ENCODE data around the gene MYH6.
"Not testable (repeated sequence)": the region's sequence is repeated elsewhere in the genome, so short reads cannot be mapped to it uniquely, and the experiment has no call there.

Gene MYH6

DNA sequence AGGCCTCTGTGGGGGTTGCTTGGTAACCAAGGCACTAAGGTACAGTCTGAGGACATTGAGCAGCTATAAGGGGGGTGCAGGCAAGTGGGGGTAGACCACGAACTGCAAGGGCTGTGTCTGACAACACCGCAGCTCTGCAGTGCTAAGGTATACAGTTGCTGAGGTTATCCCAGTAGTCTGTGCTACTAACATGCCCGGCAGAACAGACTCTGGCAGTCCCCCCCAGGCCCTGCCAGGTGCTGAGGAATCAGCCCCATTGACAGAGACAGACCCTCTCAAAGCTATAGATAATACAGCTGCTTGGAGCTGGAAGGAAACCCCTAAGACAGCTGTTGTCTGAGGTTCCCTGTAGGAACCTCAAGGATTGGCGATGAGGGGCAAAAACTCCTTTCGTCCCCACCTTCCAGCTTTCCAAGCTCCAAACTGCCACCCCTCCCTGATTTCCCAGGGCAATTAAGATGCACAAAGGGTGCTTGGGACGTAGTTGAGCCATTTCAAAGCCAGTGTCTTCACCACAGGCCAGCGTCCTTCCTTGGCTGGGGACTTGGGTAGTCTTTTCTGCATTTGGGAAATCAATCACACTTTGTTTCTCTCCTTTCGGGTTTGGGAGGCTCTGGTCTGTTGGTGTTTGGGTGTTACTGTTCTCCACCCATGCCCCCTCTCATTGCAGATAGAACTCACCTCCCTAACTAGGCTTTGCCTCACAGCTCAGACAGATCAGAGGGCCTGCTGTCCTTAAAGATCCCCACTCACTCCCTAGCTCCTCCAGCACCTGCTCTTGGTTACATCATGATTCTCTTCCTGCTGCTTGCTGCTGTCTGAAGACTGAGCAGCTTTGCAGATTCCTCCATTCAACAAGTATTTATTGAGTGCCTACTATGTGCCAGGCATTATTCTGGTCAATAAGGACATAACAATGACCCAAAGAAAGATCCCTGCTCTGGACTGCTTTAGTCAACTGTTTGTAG, 29.3 kb upstream of the MYH6 start:
- H3K4me3 ChIP-seq (ENCODE audit: low read length), result no peak overlapping the region
- DNase-seq (ENCODE audit: low read depth, low spot score), result no peak

DNA sequence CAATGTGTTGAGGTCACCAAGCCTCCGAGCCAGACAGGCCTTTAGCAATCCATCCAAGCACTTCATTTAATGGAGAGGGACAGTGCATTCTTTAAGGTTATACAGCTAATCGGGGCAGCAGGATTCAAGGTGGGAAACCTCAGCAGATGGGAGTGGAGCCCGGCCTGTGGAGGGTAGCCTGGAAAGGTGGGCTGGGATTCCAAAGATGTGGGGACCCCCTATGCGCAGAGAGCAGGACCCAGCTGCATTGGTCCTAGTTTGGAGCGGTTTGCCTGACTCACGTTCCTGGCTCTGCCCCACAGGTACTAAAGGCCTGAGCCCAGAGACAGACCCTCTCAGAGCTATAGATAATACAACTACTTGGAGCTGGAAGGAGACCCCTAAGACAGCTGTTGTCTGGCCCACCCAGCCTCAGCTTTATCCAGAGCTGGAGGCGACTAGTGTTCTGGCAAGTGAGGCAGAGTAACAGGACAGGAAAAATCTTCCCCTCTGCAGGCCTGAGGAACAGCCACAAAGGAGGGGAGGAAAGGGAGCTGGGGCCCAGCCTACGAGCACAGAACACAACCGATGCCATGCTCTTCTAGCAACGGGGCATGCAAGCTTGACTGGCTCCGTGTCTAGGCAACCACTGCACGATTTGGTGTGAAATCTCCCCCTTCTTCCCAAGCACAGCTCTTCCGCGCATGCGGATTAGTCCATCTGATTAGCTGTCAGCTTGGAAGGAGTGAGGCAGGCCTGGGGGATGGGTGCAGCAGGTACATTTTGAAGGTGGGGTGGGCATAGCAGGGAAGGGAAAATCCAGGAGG, 28.5 kb upstream of the MYH6 start:
- DNase-seq (ENCODE audit: low read depth, low spot score), result no peak
- no peak overlapping the region for H3K4me3 ChIP-seq (ENCODE audit: low read length)

DNA sequence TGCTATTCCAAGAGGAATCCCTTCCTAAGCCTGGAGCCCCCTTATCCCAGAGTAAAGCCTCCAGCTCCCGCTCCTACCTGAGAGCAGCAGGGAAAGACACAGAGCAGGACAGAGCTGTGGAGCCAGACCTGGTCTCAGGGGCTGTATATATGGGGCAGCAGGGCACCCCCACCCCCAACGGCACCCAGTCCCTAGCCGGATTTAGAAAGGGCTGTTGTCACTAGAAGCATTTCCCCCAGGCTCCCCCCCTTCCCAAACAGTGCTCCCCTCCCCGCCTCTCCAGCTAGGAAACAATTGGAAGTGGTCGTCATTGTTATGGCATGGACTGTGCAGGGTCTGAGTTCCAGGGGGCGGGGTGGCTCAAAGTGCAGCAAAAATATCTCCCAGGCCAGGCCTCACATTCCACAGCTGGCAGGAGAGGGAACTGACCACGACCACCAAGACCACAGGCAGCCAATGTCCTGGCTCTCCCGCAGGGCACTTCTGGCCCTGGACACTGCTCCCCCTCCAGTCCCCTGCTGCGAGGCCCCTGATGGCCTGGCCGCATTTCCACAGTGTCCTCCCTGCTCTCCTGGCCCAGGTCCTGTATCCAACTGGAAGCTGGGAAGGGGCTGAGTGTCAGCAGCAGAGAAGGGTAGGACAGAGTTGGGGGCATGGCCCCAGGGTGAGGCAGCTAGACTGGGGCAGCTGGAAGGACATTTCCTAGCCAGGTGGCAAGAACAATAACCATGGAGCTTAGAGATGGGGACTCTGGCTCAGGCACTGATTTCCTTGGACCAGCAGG, 27.7 kb upstream of the MYH6 start, which contains the start of gene MYH7:
MYH7 (minus strand) TSS at position 118 of the 784 bp plus-strand sequence. CDS start 1,928 bp downstream, outside the sequence.
- no peak for DNase-seq (ENCODE audit: low read depth, low spot score)
- H3K4me3 ChIP-seq (ENCODE audit: low read length), result no peak within 1 kb of the TSS

DNA sequence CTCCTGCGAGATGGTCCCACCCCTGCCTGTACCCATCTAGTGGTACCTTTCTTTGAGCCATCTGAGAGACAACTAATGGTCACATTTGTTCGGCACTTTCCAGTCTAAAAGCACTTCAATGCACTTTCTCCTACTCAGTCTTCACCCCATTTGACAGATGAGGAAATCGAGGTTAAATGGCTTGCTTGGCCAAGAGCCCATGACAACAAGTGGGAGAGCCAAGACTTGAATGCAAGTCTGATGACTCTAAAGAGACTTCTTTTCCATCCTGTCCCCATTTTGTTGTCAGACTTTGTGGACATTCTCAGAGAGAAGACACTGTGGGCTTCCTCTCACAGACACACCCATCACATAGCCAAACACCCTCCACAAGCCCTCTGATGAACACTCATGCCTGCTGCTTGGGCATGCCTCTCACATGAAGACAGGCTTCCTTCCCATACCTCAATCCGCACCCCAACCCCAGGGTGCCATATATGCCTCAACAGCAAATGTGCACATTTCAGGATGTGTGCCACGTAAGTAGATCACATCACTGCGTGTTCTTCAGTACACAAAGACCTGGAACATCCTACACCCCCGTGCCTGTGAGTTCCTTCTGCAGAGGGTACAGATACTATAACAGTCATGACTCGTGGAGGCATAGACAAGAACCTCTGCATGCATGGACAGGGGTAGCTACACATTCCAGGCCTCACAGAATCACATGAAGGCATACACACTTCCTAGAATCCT, 26.6 kb upstream of the MYH6 start:
- DNase-seq (ENCODE audit: low read depth, low spot score), result no peak
- H3K4me3 ChIP-seq (ENCODE audit: low read length), result no peak overlapping the region

DNA sequence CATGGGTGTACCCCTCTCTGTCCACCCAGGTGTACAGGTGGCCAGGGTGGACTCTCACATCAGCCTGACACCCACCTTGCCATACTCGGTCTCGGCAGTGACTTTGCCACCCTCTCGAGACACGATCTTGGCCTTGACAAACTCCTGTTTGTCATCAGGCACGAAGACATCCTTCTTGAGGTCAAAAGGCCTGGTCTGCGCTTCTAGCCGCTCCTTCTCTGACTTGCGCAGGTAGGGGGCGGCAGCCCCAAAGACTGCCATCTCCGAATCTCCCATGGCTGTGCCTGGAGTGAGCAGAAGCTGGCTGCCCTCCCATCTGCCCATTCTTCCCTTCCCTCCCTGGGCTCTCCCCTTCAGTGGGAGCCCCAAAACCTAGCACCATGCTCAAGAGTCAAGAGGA, 25.4 kb upstream of the MYH6 start:
- DNase-seq (ENCODE audit: low read depth, low spot score), result no peak
- no peak overlapping the region for H3K4me3 ChIP-seq (ENCODE audit: low read length)

DNA sequence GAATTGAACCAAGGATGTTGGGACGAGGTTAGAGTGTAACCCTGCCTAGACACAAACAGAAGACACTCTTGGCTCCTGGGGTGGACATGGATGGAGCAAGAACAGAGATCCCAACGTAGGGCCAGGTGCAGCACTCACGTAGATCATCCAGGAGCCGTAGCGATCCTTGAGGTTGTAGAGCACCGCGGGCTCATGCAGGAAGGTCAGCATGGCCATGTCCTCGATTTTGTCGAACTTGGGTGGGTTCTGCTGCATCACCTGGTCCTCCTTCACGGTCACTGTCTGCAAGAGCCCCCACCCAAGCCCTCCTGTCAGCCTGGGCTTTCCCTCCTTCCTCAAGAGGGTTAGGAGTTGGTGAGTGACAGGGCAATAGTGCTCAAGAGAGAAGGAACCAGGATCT, 24.9 kb upstream of the MYH6 start:
- no peak for DNase-seq (ENCODE audit: low read depth, low spot score)

DNA sequence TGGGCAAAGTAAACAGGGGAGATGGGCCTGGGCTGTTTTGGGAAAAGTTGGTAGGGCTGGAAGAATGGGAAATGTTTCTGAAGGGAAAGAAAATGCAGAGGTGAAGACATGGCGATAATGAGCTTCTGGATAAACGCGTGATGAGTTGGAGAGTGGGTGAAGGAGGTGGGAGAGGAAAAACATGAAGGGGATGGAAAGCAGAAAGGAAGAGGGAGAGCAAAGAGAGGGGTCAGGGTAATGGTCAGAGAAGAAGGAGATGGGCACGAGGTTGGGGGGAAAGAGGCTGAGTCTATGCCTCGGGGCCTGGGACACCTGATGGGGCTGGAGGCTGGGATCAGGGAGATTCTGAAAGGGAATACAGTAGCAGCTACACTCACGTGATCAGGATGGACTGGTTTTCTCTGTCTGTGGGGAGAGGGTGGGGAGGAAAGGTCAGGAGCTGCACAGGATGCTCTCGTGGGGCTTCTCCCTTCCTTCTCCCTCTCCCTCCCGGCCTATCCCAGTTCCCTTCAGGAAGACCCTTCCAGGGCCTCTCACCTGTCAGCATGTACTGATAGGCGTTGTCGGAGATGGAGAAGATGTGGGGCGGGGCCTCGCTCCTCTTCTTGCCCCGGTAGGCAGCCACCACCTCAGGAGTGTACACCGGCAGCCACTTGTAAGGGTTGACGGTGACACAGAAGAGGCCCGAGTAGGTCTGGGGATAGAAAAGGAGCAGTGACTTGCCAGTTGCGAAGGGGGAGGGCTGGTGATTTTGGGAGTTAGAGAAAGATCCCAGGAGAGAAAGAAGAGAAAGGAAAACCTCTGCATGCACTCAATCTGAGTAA, 24.2 kb upstream of the MYH6 start:
- DNase-seq (ENCODE audit: low read depth, low spot score), result no peak

More for the DNA sequence above, 24.9 kb upstream of the MYH6 start:
- H3K4me3 ChIP-seq (ENCODE audit: low read length), result no peak overlapping the region

DNA sequence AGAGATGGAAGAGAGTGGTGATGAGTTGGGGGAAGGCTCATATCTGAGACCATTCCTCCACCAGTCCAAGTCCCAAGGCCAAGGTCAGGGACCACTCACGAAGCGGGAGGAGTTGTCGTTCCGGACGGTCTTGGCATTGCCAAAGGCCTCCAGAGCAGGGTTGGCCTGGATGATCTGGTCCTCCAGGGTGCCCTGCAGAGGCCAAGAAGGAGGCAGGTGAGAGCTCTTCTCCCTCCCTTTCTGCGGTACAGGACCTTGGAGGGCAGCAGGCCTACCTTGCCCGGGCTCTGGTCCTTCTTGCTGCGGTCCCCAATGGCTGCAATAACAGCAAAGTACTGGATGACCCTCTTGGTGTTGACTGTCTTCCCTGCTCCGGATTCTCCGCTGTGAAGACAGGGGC, 23.4 kb upstream of the MYH6 start:
- DNase-seq (ENCODE audit: low read depth, low spot score), result no peak
- no peak overlapping the region for H3K4me3 ChIP-seq (ENCODE audit: low read length)

More for the DNA sequence above, 24.2 kb upstream of the MYH6 start:
- no peak overlapping the region for H3K4me3 ChIP-seq (ENCODE audit: low read length)

DNA sequence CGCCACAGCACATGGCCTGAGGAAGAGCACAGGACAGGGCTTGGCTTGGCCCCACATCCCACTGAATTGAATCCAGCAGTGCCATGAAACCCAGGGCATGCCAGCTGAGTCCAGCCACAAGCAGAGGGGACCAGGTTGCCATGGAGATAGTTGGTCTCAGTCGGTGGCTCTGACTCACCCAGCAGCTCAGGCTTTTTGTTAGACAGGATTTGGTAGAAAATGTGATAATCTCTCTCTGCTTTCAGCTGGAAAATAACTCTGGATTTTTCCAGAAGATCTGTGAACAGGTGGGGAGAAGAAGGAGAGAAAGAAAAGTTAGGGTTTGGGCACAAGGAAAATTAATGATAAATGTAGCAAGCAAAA, 22.6 kb upstream of the MYH6 start:
- DNase-seq (ENCODE audit: low read depth, low spot score), result no peak
- H3K4me3 ChIP-seq (ENCODE audit: low read length), result no peak overlapping the region

DNA sequence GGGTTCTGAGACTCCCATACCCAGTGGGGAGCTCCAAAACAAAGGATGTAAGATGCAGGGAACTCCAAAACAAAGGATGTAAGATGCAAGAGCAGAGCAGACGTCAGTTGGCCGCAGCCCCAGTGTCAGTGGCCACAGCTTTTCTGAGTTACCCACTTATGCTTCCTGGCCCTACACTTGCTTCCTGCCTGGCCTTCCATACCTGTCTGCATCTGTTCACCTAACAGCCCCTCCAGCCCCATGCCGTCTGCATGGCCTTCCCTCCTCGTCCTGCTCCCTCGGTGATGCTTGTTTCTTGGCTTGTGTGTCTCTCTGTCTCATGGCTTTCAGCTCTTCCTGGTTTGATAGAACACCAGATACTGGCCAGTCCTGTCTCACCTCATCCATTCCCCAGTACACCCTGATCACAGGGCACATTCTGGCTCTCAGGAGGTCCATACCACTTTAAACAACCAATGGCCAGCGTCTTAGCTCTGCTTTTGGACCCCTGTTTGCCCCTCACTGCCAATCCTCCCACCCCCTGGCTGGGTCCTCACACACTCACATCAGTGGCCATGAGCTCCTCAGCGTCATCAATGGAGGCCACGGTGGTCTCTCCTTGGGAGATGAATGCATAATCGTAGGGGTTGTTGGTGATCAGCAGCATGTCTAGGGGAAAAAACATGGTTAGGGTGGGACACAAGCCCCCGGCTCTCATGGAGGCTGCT, 22.1 kb upstream of the MYH6 start:
- no peak overlapping the region for H3K4me3 ChIP-seq (ENCODE audit: low read length)
- no peak for DNase-seq (ENCODE audit: low read depth, low spot score)

DNA sequence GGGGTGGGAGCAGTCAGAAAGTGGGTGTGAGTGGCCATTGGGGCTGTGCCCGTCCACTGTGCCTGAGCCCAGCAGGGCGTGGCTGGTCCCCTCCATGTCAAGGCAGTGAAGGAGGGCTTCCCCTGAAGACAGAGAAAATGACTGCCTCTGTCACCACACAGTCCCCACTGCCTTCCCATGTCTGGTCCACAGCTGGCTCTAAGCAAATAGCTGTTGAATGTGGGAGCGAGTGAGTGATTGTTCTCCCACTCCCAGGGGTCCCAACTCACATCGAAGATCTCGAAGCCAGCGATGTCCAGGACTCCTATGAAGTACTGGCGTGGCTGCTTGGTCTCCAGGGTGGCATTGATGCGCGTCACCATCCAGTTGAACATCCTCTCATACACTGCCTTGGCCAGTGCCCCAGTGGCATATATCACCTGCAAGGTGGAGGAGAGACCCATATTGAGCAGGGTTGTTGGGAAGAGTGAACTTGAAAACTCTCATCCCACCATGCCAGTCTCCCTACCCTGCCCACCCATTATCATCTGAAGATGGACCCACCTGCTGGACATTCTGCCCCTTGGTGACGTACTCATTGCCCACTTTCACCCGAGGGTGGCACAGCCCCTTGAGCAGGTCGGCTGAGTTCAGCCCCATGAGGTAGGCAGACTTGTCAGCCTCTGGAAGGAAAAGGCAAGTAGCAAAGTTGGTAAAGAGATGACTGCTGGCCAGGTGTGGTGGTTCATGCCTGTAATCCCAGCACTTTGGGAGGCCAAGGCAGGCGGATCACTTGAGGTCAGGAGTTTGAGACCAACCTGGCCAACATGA, 20.8 kb upstream of the MYH6 start:
- DNase-seq (ENCODE audit: low read depth, low spot score), result no peak
- H3K4me3 ChIP-seq (ENCODE audit: low read length), result no peak overlapping the region

DNA sequence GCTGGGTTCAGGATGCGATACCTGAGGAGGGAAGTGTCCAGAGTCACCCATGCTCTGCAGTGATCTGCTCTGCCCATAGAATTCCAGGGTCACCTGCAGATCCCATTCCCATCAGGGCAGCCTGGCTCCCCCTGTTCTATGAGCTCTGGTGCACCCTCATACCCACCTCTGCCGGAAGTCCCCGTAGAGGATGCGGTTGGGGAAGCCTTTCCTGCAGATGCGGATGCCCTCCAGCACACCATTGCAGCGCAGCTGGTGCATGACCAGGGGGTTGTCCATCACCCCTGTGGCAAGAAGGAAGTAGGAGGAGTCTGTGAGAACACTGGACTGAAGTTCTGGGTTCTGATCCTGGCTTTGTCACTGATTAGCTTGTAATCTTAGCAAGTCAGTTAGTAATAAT, 17.7 kb upstream of the MYH6 start:
- not testable (repeated sequence) for H3K4me3 ChIP-seq (ENCODE audit: low read length); DNase-seq (ENCODE audit: low read depth, low spot score)

DNA sequence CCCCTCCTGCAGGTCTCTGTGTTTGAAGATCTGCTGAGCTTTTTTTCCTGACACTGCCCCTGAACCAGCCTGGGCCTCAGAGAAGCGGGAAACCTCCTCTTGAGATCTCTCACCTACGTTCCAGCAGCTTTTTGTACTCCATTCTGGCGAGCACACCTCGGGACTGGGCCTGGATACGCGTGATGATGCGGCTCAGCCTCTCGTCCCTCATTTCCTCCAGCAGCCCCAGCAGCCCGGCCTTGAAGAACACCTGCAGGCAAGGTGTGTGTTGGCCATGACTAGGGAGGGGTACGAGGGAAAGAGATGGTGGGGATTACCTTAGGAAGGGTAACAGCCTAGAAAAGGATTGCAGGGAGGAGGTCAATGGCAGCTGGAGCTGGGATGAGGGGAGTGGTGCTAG, 17.1 kb upstream of the MYH6 start:
- no peak for DNase-seq (ENCODE audit: low read depth, low spot score)
- no peak overlapping the region for H3K4me3 ChIP-seq (ENCODE audit: low read length)

DNA sequence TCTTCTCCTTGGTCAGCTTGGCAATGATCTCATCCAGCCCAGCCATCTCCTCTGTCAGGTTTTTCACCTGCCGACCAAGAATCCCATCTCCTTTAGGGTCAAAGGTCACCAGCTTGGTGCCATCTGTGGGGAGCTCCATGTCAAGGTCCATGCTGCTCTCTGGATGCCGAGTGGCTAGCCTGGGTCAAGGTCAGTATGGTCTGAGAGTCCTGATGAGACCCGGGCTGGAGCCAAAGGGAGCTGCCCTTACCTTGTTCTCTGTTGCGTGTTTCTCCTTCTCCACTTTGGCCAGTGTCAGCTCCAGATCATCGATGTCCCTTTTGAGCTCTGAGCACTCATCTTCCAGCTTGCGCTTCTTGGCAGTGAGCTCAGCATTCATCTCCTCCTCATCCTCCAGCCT, 15.6 kb upstream of the MYH6 start:
- H3K4me3 ChIP-seq (ENCODE audit: low read length), result no peak overlapping the region
- DNase-seq (ENCODE audit: low read depth, low spot score), result no peak

DNA sequence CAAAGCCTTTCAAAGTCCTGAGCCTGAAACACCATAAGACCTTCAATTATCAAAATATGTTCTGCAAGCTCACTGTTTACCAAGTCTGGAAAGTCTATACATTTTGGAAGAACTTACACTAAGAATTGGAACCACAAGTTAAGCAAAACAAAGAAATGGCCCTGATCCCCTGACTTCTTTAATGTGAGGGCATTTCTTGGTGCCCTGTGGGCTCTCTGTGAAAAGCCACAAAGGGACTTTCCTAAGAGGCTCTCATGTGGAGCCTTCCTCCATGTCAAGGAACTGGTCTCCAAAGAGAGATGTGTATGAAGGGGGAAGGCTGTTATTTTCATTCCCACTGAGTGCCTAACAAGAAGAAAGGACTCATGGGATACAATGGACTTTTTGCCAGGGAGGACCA, 13.5 kb upstream of the MYH6 start:
- H3K4me3 ChIP-seq (ENCODE audit: low read length), result no peak overlapping the region
- no peak for DNase-seq (ENCODE audit: low read depth, low spot score)

DNA sequence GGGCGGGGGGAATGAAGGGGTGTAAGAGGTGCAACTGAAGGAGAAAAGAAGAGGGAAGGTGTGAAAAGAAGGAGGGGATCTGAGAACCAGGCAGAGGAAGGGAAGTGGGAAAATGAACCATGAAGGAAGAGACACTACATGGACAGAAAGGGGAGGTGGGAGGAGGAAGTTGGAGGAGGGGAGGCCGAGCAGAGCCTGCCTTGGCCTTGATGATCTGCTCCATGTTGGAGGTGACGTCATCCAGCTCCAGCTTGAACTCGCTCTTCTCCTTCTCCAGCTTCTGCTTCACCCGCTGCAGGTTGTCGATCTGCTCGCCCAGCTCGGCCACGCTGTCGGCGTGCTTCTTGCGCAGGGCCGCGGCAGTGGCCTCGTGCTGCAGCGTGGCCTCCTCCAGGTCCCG, 11.6 kb upstream of the MYH6 start:
- DNase-seq (ENCODE audit: low read depth, low spot score); H3K4me3 ChIP-seq (ENCODE audit: low read length): not testable (repeated sequence)

DNA sequence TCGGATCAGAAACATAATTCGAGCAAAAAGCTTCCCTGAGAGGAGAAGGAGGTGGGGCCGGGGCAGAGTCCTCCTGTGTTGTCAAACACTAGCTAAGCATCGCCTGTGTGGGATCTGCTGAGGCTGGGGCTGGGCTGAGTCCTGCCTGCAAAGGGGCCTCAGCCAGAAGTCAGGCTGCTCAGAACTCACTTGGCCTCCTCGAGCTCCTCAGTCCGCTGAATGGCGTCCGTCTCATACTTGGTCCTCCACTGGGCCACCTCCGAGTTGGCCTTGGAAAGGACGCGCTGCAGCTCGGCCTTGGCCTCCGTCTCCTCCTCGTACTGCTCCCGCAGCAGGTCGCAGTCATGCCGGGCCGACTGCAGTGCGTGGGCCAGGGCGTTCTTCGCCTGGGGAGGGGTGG, 9.9 kb upstream of the MYH6 start:
- H3K4me3 ChIP-seq (ENCODE audit: low read length), result no peak overlapping the region
- no peak for DNase-seq (ENCODE audit: low read depth, low spot score)
